NCI-H1092 (cell line): Measurements from ENCODE around the gene SMIM43.

Source experiments
- DNase-seq: peaks from one replicate; lab custom pipeline; 2025; lab: John Stamatoyannopoulos, UW

Gene SMIM43

DNA sequence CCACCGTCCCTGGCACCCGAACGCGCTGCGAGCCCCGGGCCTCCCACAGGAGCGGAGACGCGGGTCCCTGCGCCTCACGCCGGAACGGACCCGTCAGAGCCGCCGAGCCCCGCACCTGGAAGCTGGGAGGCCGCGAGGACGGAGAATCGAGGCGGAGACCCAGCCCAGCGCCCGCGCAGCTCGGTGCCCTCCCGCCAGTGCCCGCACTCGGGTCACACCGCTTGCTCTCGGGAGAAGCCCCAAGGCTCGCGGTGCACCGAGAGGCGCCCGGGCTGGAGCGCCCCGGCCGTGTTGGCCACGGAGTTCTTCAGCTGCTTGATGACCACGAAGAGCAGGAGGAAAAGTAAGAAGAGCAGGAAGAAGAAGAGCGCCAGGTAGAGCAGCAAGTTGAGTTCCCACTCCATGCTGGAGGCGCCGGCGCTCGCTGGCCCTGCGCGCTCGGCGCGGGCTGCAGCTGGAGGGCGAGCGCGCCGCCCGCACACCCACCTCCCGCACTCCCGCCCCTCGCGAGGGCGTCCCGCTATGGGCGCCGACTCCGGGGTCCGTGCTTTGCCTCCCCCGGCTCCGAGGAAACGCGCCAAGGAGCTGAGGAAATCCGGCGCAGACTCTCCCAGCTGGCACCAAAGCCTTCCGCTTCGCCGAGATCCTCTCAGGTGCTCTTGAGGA lies at the start of gene SMIM43:
SMIM43 (minus strand) TSS at position 463 of the 666 bp plus-strand sequence; CDS start at position 404, 59 bp downstream.
- DNase-seq = no peak

DNA sequence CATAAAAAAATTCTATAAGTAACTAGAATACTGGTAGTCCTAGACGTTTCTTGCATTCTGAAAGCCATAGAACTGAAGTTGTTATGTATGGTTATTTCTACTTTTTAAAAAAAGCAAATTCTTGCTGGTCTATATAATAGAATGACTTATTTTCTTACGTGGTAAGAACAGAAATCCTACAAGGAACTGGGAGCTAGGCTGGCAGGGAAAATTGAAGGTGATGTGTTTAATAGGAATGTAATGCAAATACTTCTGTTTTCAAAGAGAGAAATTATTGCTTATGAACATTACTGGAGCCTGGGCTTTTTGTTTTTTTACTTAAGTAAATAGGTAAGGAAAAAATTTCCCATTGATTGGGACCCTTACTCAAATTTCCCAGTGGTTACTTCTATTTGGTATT lies 49.8 kb upstream of the SMIM43 start:
- no peak for DNase-seq

DNA sequence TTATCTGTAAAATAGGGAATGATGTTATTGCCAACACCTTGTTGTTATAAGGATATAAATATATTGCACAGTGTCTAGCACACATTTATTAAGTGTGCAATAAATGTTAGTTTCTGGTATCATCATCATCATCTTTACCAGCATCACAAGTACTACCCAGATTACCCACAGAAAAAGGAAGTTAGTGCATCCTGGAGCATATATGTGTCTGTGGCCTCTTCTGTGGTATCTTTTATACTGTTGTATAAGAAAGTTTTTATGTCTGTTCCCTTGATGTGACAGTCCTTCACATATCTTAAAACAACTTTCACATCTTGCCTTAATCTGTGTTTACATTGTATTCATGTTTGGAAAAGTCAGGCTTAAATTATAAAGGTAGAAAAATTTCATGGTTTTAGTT lies 46.2 kb upstream of the SMIM43 start:
- no peak for DNase-seq

DNA sequence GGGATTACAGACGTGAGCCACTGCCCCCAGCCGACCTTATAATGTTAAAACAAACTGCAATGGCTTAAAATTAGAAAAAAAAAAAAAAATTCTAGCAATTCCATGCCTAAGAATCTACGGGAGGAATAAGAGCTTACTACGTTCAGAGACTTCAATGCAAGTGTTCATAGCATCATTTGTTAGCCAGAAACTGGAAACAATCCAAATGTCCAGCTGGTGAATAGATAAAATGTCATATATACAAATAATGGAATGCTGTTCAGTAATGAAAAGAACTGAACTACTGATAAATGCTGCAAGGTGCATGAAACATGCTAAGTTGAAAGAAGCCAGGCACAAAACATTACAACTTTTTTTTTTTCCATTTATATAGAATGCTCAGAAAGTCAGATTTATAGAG lies 41.4 kb upstream of the SMIM43 start:
- DNase-seq = no peak

DNA sequence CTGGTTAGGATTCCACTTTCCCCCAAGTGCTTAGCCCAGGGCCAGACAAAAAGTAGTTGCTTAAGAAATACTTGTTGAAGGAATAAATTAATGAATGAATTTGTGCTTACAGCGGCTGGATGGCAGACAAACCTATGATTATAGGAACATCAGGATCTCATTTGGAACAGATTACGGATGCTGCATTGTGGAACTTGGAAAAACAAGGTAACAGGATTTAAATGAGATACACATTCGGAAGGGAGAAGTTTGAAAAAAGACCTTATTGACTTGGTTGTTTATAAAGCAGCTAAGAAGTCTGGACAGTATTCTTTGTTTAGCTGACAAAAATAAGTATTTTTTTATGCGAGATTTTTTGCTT lies 36.7 kb upstream of the SMIM43 start:
- no peak for DNase-seq

DNA sequence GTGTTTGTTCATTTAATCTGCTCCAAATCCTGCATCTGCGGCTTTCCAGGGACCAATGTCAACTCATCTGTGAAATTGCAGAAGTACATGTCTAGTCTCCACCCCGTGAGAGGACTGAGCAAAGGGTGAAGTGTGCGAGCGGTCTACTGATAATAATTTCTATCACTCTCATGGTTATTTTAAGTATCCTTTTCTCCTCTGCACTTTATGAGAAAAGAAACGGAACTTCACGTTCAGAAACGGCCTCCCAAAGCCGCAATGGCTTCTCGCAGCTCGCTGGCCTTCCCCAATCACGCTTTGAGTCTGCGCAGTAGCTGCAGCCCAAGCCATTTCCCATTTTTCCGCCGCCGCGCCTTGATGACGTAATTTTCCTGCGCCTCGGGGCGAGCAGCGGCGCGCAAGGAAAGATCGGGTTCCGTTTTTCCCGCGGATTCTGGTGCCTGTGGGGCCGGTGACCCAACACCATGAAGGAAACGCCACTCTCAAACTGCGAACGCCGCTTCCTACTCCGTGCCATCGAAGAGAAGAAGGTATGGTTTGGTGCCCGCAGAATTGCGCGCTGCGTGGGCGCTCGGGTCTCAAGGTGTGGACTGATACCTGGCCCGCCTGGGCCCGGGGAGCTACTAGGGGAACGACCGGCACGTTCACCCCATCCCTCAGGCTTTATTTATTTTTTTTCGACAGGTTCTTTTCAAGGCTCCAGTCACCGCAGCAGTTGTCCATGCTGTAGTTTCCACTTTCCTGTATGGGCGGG lies 36.2 kb upstream of the SMIM43 start, which contains the start of gene EXOSC9:
EXOSC9 (plus strand) TSS at position 363 of the 754 bp plus-strand sequence; CDS start at position 465, 102 bp downstream.
- peak; percentile 95 for DNase-seq

DNA sequence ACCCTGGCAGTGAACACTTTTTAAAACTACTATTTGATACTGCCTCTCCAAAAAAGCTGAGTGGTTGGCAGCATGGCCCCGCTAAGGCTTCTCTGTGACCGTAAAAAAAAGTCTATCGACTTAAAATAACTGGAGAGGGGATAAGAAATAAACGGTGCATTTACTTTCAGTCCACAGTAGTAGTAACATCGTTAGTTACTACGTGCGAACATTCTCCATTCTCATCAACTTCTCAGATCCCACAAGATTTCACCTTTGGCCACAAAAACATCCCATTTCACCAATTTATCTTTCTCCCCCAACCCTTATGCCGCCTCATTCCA lies 35.6 kb upstream of the SMIM43 start:
- DNase-seq = no peak

DNA sequence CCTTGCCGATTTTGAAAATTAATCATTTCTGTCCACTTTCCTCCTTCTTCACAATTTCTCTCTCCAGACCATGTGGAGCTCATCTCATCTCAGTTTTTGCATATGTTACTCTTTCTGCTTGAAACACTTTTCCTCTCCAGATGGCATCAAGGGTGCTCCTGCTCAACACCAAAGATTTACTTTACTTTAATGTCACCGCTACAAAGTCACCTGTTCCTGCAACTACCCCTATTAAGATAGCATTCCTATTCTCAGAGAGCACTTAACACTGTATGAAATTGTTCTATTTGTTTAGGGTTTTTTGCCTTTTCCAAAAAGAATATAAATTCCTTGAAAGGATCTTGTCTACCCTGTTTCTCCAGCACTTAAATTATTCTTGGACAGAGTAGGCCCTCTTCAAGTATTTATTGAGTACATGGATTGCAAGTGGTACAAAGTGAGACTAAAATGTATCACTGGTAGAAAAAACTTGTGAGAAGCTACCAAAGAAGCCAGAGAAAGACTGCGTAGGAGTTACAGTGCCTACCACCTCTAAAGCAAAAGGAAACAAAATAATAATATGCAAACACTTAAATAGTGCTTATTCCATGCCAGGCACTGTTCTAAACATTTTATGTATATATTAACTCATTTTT lies 35.0 kb upstream of the SMIM43 start:
- no peak for DNase-seq

DNA sequence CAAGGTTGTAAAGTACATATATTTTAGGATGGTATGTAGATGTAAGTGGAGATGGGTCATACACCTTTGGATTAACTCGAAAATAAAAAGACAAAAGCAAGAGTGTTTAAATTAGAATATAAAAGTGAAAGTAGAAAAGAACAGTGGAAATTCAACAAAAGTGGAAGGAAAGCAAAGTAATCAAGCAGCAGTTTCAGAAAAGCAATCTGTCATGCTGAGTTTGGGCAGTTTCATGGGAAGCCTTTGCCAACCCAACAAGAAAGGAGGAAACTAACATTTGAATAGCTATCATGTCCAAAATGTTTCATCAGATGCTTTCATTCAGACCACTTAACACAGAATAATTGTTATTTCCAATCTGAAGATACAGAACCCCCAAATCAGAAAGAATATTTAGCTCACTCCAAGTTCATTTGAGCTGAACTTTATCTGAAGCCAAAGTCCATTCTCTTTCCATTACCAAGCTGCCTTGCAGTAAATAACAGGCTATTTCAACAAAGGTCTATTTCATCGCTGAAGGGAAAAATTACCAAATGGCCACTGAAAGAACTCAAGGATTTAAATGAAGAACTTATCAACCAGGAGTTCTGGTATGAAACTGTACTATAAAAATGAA lies 34.4 kb upstream of the SMIM43 start:
- DNase-seq = no peak

DNA sequence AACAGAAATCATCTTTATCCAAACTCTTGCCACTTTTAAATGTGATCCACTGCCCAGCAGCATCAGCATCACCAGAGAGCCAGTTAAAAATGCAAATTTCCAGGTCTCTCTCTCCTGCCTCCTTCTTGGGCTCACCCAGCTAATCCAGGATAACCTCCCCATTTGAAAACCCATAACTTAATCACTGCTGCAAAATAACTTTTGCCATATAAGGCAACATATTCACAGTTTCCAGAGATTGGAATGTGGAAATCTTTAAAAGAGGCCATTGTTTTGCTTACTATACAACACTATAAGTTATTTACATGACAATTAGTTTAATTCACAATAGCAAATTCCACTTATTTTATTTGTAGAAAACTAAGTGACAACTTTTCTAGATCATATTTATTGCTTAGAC lies 31.3 kb upstream of the SMIM43 start:
- no peak for DNase-seq

DNA sequence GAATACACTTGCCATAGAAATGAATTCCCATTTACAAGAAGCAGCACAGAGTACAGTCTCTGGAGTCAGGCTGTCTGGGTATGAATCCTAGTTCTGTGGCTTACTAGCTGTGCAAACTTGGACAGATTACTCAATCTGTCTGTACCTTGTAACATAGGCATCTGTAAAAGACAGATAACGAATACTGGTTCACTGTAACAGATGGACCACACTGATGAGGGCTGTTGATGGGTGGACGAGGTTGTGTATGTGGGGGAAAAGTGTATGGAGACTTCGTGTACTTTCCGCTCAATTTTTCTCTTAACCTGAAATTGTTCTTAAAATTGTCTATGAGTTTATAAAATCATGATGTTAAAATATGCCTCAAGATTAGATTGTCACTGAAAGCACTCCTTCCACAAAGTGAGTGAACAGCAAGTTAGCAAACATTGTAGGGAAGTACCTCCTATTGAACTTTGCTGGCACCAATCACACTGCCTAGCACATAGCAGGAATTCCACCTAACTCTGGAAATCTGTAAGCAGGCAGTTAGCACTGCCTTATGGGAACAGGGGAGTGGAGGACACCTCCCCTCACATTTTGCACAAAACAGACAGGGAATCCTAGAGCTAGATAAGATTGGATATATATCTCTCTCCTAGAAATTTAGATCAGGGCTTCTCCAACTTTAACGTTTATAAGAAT lies 29.7 kb upstream of the SMIM43 start:
- DNase-seq = no peak

DNA sequence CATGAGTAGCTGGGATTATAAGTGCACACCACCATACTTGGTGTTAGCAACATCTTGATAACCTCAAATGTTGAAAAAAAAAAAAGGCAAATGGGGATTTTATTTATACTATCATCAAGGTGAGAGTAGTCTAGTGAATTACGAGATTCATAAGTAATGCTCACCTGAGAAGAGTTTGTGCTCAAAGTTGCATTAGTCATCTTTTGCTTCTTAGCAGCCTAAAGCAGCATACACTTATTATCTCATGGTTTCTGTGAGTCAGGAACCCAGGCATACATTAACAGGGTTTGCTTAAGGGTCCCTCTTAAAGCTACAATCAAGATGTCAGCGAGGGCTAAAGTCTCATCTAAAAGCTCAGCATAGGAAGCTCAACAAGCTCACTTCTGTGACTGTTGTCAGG lies 28.0 kb upstream of the SMIM43 start:
- DNase-seq = no peak

DNA sequence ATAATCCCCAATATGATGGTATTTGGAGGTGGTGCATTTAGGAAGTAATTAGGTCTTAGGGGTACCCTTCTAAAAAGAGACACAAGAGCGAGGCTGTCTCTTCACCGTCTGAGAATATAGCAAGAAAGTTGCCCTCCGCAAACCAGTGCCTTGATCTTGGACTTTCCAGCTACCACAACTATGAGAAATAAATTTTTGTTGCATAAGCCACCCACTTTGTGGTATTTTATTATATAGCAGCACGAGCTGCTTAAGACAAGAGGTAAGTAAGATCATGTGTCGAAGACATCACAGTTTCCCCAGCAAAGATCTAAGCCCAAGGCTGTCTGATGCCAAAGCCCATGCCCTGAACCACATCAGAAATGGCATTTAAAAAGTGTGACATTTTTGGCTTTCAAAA lies 26.5 kb upstream of the SMIM43 start:
- DNase-seq = no peak

DNA sequence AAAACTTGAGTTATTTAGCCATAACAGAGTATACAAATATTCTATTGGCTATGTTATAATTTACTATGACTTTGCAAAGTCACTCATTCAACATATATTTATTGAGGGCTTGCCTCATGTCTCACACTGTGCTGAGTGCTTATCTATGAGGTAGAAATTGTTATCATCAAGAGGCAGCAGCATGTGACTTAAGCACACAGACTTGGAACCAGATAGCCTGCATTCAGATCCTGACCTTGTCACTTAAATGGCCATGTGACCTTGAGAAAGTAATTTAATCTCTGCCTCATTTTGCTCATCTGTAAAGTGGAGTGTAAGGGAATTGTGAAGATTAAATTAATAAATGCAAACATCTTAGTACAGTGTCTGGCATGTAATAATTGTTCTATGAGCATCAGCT lies 26.0 kb upstream of the SMIM43 start:
- no peak for DNase-seq

DNA sequence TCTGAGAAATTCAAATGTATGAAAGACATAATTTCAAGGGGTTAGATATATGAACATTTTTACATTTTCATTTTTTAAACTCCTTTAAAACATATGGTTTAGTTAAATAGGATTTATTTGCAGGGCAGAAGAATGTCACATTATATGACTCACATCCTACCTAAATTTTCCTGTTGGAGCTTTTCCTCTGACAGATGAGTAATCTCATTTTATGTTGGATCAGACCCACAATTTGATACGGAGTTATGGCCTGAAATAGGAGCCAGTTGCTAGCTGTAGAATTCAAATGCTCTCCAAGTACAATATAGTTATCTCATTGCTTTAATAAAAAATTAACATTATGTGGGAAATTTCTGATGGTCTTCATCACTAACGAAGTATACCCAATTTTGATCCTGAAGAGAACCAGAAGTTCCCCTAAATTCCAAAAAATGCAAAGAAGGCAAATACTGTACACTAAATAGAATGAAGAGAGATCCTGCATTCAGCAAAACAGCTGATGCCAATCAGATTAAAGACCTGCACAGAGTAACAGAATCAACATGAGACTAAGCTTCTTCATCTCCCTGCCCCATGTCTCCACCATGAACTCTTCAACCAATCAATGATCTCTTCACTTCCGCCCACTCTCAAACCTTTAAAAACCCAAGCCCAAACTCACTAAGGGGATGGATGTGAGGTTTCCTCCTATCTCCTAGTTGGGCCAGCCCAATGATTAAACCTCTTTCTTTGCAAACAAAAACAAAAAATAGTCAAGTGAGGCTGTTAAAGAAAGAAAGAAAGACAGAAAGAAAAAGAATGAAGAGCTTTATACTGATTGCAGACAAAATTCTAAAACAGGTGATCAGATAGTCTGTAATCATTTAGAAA lies 25.2 kb upstream of the SMIM43 start:
- DNase-seq = no peak

DNA sequence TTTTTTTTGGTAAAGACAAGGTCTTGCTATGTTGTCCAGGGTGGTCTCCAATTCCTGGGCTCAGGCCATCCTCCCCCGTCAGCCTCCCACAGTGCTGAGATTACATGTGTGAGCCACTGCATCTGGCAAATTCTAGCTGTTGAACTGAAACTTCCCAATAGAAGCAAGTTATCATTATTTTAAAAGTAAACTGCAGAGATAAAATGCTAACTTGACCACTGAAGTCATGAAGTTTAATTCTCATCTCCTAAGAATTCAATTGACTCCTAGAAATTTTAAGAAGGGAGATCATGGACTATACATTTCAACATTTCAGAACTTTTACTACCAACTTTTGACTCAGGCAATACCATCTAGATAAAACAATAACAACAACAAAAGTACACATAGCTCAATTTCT lies 24.5 kb upstream of the SMIM43 start:
- no peak for DNase-seq

DNA sequence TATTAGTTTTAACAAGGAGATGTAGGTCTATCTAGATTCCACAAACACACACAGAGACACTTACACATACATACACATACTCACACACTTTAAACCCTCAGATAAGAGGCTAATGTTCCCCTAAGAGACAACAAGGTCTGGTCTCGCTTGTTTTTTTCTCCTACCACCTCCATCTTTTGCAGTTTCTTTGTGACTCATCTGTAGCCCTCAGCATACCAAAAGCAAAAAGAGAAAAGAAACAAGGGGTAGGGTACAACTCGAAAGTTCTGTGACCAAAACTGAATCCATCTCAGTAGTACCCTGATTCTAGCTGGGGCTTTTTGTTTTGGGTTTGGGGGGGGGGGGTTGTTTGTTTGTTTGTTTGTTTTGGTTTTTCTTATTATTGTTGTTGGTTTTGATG lies 23.9 kb upstream of the SMIM43 start:
- DNase-seq = no peak

DNA sequence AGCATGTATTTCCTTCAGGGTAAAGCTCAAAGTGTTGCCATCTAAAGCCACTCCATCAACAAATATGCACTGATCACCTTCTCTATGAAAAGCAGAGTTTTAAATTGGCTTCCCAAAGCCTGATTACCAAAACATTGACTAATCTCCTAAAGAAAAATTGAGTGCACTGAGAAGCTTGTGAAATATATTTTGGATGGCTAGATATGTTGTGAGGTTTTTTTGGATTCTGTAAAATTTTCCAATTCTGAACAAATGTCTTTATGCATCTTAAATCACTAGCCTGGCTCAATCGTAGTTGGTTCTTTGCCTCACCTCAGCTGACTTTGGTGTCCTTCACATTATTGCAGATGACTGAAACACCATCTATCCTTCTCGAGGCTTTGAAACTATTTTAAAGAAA lies 21.3 kb upstream of the SMIM43 start:
- no peak for DNase-seq

DNA sequence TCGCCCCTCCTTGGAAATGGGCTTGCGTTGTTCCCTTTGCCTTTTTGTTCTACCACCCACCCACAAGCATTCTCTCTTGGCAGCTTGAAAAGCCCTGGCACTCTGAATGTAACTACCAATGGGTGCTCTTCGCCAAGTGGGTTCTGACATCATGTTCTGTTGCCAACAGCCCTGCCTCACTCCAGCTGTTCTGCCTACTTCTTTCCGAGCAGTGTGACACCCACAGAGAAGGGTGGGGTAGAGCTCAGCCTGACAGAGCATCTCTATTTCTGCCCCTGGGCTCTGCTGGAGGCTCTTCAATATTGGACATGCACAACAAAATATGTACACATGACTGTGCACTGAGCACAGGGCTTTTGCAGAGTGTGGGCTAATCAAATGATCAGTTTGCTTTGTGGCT lies 20.5 kb upstream of the SMIM43 start:
- DNase-seq = no peak

DNA sequence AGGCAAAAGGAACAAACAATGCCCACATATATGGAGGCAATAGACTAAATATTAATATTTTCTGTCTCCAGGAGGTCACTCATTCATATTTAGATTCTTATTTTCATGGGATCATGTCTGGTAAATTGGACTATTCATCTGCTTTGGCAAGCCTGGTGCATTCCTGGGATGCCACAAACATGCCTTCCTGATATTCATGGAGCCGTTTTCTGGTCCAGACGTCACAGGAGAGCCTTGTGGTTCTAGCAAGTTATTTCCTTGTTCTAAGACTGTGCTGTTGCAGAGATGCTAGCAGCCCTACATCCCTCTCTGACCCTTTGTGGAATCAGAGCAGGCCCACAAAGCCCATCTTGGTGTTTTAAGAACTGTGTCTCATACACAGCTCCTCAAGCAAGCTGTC lies 20.0 kb upstream of the SMIM43 start:
- DNase-seq = no peak

DNA sequence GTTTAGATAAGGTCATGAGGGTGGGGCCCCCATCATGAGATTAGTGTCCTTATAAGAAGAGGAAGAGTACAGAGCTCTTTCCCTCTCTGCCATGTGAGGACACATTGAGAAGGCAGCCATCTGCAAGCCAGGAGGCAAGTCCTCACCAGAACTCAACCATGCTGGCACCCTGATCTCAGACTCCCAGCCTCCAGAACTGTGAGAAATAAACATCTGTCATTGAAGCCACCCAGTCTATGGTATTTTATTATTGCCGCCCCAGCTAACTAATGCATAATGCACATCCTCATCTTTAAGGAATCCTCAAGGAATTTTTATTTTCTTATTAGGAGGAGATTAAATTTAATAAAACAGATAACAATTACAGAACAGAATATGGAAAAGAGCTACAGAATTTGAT lies 19.4 kb upstream of the SMIM43 start:
- no peak for DNase-seq
